Measurements from ENCODE around the gene TMEM141.
"Not testable (repeated sequence)": the region's sequence is repeated elsewhere in the genome, so short reads cannot be mapped to it uniquely, and the experiment has no call there.

The TMEM141 gene

DNA sequence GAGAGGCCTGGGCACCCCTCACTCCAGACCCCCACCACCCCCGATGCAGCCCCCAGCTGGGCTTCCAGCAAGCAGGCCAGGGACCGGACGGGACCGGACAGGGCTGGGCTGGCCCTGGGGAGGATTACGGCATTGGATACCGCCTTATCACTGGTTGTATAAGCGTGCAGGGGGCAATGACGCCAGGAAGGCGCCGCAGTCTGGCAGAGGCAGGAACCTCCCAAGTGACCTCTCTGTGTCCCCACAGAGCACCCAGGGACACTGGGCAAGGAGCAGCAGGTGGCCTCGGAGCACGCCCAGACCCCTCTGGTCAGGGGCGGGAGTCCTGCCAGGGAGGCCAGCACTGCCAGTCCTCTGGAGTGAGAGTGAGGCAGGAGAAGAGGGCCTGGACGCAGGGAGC, 26.1 kb upstream of the TMEM141 start:
- Histone ChIP-seq H3K27me3 (ENCODE audit: control insufficient read depth in 1 of 2, insufficient read depth in 2 of 2, low read length in 2 of 2) (peaks cover 9 to 25% of the 10 kb centered on the region in 2 donors), H3K9me3 (ENCODE audit: low read length) (no peaks in the 10 kb centered on the region), H3K9ac (ENCODE audit: low read length) (no peak overlapping the region), H3K4me1 (ENCODE audit: insufficient read depth, low read length) (no peaks in the 10 kb centered on the region), H3K27ac (ENCODE audit: low read depth, low read length) (no peak overlapping the region), H3K36me3 (ENCODE audit: insufficient read depth, low read length) (no peaks in the 10 kb centered on the region), H3K4me3 (ENCODE audit: low read depth in 1 of 2, low read length in 2 of 2) (no peak overlapping the region)

- not testable (repeated sequence) for H3K4me1 ChIP-seq (ENCODE audit: insufficient read depth, low read length); H3K27ac ChIP-seq (ENCODE audit: low read depth, low read length); H3K9ac ChIP-seq (ENCODE audit: low read length); H3K9me3 ChIP-seq (ENCODE audit: low read length); H3K36me3 ChIP-seq (ENCODE audit: insufficient read depth, low read length); H3K4me3 ChIP-seq (ENCODE audit: low read depth in 1 of 2, low read length in 2 of 2)
- peaks cover 9 to 25% of the 10 kb centered on the region in 2 donors for H3K27me3 ChIP-seq (ENCODE audit: control insufficient read depth in 1 of 2, insufficient read depth in 2 of 2, low read length in 2 of 2)
These were observed 25.3 kb upstream of the TMEM141 start for GRCh38 chr9:136765745-136766409.

DNA sequence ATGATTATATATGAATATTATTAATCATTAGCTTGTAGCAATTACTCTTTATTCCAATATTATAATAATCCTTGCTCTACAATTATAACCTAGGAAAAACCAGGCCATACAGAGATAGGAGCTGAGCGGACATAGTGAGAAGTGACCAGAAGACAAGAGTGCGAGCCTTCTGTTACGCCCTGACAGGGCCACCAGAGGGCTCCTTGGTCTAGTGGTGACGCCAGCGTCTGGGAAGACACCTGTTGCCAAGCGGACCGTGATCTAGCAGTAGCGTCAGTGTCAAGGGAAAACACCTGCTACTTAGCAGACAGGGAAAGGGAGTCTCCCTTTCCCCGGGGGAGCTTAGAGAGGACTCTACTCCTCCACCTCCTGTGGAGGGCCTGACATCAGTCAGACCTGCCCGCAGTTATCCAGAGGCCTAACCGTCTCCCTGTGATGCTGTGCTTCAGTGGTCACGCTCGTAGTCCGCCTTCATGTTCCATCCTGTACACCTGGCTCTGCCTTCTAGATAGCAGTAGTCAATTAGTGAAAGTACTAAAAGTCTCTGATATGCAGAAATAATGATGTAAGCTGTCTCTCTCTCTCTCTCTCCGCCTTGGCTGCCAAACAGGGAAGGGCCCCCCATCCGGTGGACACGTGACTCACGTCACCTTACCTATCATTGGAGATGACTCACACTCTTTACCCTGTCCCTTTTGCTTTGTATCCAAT, 24.6 kb upstream of the TMEM141 start:
- not testable (repeated sequence) for H3K4me3 ChIP-seq (ENCODE audit: low read depth in 1 of 2, low read length in 2 of 2); H3K9ac ChIP-seq (ENCODE audit: low read length); H3K36me3 ChIP-seq (ENCODE audit: insufficient read depth, low read length); H3K27ac ChIP-seq (ENCODE audit: low read depth, low read length); H3K4me1 ChIP-seq (ENCODE audit: insufficient read depth, low read length); H3K9me3 ChIP-seq (ENCODE audit: low read length)
- peaks cover 9 to 25% of the 10 kb centered on the region in 2 donors for H3K27me3 ChIP-seq (ENCODE audit: control insufficient read depth in 1 of 2, insufficient read depth in 2 of 2, low read length in 2 of 2)

GRCh38 chr9:136769710-136770191, 21.4 kb upstream of the TMEM141 start:
- Histone ChIP-seq H3K4me3 (ENCODE audit: low read depth in 1 of 2, low read length in 2 of 2) (no peak overlapping the region), H3K9ac (ENCODE audit: low read length) (no peak overlapping the region), H3K27ac (ENCODE audit: low read depth, low read length) (no peak overlapping the region), H3K4me1 (ENCODE audit: insufficient read depth, low read length) (no peaks in the 10 kb centered on the region), H3K27me3 (ENCODE audit: control insufficient read depth in 1 of 2, insufficient read depth in 2 of 2, low read length in 2 of 2) (peaks cover 0 to 11% of the 10 kb centered on the region in 2 donors), H3K9me3 (ENCODE audit: low read length) (no peaks in the 10 kb centered on the region), H3K36me3 (ENCODE audit: insufficient read depth, low read length) (no peaks in the 10 kb centered on the region)

DNA sequence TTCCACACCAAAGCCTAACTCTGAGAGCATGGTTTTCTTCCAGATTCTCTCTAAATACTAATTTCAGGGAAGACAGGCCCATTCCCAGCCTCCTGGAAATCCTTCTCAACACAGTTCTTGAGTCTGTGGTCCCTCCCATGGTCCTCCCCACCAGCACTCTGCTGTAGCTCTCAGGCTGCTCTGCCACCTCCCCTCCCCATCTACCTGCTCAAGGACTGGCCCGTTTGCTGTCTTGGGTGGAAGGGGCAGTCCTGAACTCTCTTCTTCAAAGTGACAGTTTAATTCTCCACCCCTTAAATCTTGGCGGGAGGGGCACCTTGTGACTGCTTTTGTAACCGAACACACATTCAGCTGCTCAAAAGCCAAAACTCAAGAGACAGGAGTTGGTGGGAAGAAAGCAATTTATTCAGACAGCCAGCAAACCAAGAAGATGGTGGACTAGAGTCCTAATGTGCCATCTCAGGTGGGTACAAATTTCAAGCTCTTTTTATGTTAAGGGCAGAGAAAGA, 19.2 kb upstream of the TMEM141 start:
- Histone ChIP-seq H3K27me3 (ENCODE audit: control insufficient read depth in 1 of 2, insufficient read depth in 2 of 2, low read length in 2 of 2) (peaks cover 0 to 7% of the 10 kb centered on the region in 2 donors), H3K4me1 (ENCODE audit: insufficient read depth, low read length) (no peaks in the 10 kb centered on the region), H3K36me3 (ENCODE audit: insufficient read depth, low read length) (no peaks in the 10 kb centered on the region), H3K9ac (ENCODE audit: low read length) (no peak overlapping the region), H3K9me3 (ENCODE audit: low read length) (no peaks in the 10 kb centered on the region), H3K4me3 (ENCODE audit: low read depth in 1 of 2, low read length in 2 of 2) (no peak overlapping the region), H3K27ac (ENCODE audit: low read depth, low read length) (no peak overlapping the region)

DNA sequence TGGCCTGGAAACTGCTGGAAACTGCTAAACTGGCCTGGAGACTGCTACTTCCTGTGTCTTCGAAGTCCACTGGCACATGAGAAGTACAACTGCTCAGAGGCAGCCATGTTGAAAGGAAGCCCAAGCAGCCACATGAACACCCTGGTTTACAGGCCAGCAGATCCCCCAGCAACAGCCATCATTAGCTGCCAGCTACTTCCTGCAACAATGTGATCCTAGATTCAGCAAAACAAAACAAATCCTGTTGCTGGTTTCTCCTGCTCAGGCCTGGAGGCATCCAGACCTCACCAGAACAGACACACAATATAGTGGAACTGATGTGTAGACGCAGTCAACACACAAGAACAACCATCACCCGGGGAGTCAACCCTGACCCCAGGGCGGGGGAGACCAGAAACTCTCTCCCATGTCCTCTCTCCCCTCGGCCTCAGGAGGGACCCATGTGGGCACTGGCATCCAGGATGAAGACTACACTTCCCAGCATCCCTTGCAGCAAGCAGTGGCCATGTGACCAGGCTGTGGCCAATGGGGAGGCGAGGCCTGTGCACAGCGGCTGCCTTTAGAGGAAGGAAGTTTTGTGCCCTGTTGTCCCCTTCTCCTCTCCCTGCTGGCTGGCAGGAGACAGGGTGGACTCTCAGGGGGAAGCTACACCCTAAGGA, 17.6 kb upstream of the TMEM141 start:
- Histone ChIP-seq H3K27ac (ENCODE audit: low read depth, low read length) (no peak overlapping the region), H3K36me3 (ENCODE audit: insufficient read depth, low read length) (no peaks in the 10 kb centered on the region), H3K9ac (ENCODE audit: low read length) (no peak overlapping the region), H3K4me1 (ENCODE audit: insufficient read depth, low read length) (no peaks in the 10 kb centered on the region), H3K4me3 (ENCODE audit: low read depth in 1 of 2, low read length in 2 of 2) (no peak overlapping the region), H3K9me3 (ENCODE audit: low read length) (no peaks in the 10 kb centered on the region), H3K27me3 (ENCODE audit: control insufficient read depth in 1 of 2, insufficient read depth in 2 of 2, low read length in 2 of 2) (no peaks in the 10 kb centered on the region)

DNA sequence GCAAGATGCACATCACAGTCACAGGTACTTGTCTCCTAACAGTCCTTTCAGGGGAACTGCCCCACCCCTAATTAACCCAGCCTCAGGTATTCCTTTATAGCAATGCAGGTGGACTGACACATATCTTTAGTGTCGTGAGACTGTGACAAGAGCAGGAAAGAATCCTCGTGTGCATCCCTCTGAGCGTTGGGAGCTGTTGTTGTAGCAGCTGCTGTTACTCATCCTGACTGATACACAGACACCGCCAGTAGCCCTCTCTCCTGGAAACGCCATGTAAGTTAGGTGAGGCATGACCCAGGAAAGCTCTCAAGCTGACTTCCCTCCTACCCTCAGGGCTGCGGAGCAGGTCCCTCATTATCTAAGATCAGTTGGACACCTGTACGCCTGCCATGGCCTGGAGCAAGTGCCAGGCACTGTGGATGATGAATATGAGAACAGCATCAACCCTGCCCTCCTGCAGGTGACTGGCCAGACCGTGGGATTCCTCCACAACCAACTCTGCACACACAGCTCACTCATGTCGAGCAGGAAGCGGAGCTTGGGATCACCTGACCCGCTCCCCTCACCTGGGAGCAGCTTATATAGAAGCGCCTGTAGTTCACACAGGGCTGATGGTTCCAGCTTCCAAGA, 16.6 kb upstream of the TMEM141 start:
- H3K4me3 ChIP-seq (ENCODE audit: low read depth in 1 of 2, low read length in 2 of 2) = no peak overlapping the region
- no peaks in the 10 kb centered on the region for H3K27me3 ChIP-seq (ENCODE audit: control insufficient read depth in 1 of 2, insufficient read depth in 2 of 2, low read length in 2 of 2)
- no peaks in the 10 kb centered on the region for H3K4me1 ChIP-seq (ENCODE audit: insufficient read depth, low read length)
- H3K36me3 ChIP-seq (ENCODE audit: insufficient read depth, low read length) = no peaks in the 10 kb centered on the region
- H3K27ac ChIP-seq (ENCODE audit: low read depth, low read length) = no peak overlapping the region
- H3K9me3 ChIP-seq (ENCODE audit: low read length) = no peaks in the 10 kb centered on the region
- no peak overlapping the region for H3K9ac ChIP-seq (ENCODE audit: low read length)

DNA sequence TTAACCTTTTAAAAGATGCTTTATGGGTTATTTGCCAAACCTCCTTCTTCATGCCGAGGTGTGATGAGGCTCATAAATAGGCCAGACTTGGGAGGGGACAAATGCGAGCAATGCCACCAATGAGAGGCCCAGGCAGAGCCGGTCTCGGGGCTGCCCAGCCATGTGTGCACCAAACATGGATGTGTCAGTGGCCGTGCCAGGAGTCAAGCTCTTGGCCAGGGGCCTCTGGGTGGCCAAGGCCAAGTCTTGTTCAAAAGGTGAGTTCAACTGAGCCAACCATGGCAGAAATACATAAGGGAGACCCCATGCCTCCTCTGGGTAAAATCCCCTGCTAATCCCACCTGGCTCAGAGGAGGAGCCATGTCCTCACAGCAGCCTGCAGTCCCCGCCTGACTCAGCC, 16.0 kb upstream of the TMEM141 start:
- no peaks in the 10 kb centered on the region for H3K9me3 ChIP-seq (ENCODE audit: low read length)
- H3K27ac ChIP-seq (ENCODE audit: low read depth, low read length) = no peak overlapping the region
- no peak overlapping the region for H3K4me3 ChIP-seq (ENCODE audit: low read depth in 1 of 2, low read length in 2 of 2)
- H3K4me1 ChIP-seq (ENCODE audit: insufficient read depth, low read length) = no peaks in the 10 kb centered on the region
- no peak overlapping the region for H3K9ac ChIP-seq (ENCODE audit: low read length)
- H3K27me3 ChIP-seq (ENCODE audit: control insufficient read depth in 1 of 2, insufficient read depth in 2 of 2, low read length in 2 of 2) = no peaks in the 10 kb centered on the region
- H3K36me3 ChIP-seq (ENCODE audit: insufficient read depth, low read length) = no peaks in the 10 kb centered on the region

- Histone ChIP-seq H3K36me3 (ENCODE audit: insufficient read depth, low read length) (no peaks in the 10 kb centered on the region), H3K4me3 (ENCODE audit: low read depth in 1 of 2, low read length in 2 of 2) (no peak overlapping the region), H3K9ac (ENCODE audit: low read length) (no peak overlapping the region), H3K27ac (ENCODE audit: low read depth, low read length) (no peak overlapping the region), H3K9me3 (ENCODE audit: low read length) (no peaks in the 10 kb centered on the region), H3K27me3 (ENCODE audit: control insufficient read depth in 1 of 2, insufficient read depth in 2 of 2, low read length in 2 of 2) (no peaks in the 10 kb centered on the region), H3K4me1 (ENCODE audit: insufficient read depth, low read length) (no peaks in the 10 kb centered on the region)
These were observed 14.2 kb upstream of the TMEM141 start for GRCh38 chr9:136776947-136777346.

- Histone ChIP-seq H3K4me1 (ENCODE audit: insufficient read depth, low read length) (no peaks in the 10 kb centered on the region), H3K9ac (ENCODE audit: low read length) (no peak overlapping the region), H3K9me3 (ENCODE audit: low read length) (no peaks in the 10 kb centered on the region), H3K36me3 (ENCODE audit: insufficient read depth, low read length) (no peaks in the 10 kb centered on the region), H3K27ac (ENCODE audit: low read depth, low read length) (no peak overlapping the region), H3K27me3 (ENCODE audit: control insufficient read depth in 1 of 2, insufficient read depth in 2 of 2, low read length in 2 of 2) (no peaks in the 10 kb centered on the region), H3K4me3 (ENCODE audit: low read depth in 1 of 2, low read length in 2 of 2) (no peak overlapping the region)
These were observed 13.8 kb upstream of the TMEM141 start for GRCh38 chr9:136777359-136777758.

- Histone ChIP-seq H3K27me3 (ENCODE audit: control insufficient read depth in 1 of 2, insufficient read depth in 2 of 2, low read length in 2 of 2) (no peaks in the 10 kb centered on the region), H3K9ac (ENCODE audit: low read length) (no peak overlapping the region), H3K4me1 (ENCODE audit: insufficient read depth, low read length) (no peaks in the 10 kb centered on the region), H3K4me3 (ENCODE audit: low read depth in 1 of 2, low read length in 2 of 2) (no peak overlapping the region), H3K27ac (ENCODE audit: low read depth, low read length) (no peak overlapping the region), H3K36me3 (ENCODE audit: insufficient read depth, low read length) (no peaks in the 10 kb centered on the region), H3K9me3 (ENCODE audit: low read length) (no peaks in the 10 kb centered on the region)
These were observed 11.3 kb upstream of the TMEM141 start for GRCh38 chr9:136779808-136780207.
